RWPE2 (cell line): ENCODE measurements around the gene RPP25L.

Experiments used
- ATAC-seq: fragments of 200-7000 bp; cut with Tn5 transposase; 3 replicates; pipeline ENCODE4 v1.9.1; 2021; ENCODE audit warnings: low read depth
- DNase-seq: peaks from one replicate; pipeline ENCODE4 v3.0.0-alpha.2; 2020; ENCODE audit warnings: low spot score
- H3K27ac ChIP-seq: fragments of 450-650 bp; 2 replicates; pipeline ENCODE4 v1.5.1; 2017; ENCODE audit warnings: mild to moderate bottlenecking; ENCODE audit not compliant: poor library complexity, severe bottlenecking
- H3K27me3 ChIP-seq: fragments of 250-450 bp; sonication (Bioruptor Pico); 2 replicates; pipeline ENCODE4 v1.5.1; 2021; ENCODE audit warnings: mild to moderate bottlenecking, moderate library complexity; ENCODE audit not compliant: insufficient read depth, poor library complexity, severe bottlenecking
- H3K36me3 ChIP-seq: fragments of 250-450 bp; sonication (Bioruptor Pico); 2 replicates; pipeline ENCODE4 v1.5.1; 2020; ENCODE audit warnings: low read depth, mild to moderate bottlenecking, moderate library complexity
- H3K4me1 ChIP-seq: fragments of 250-450 bp; sonication (Bioruptor Pico); 2 replicates; pipeline ENCODE4 v1.5.1; 2021; ENCODE audit warnings: mild to moderate bottlenecking, moderate library complexity; ENCODE audit not compliant: insufficient read depth, poor library complexity, severe bottlenecking
- H3K4me3 ChIP-seq: fragments of 250-450 bp; sonication (Bioruptor Pico); 2 replicates; pipeline ENCODE4 v1.5.1; 2021; ENCODE audit warnings: mild to moderate bottlenecking, moderate library complexity; ENCODE audit not compliant: severe bottlenecking
- H3K9me3 ChIP-seq: fragments of 250-450 bp; sonication (Bioruptor Pico); 2 replicates; pipeline ENCODE4 v1.5.1; 2021; ENCODE audit warnings: mild to moderate bottlenecking, moderate library complexity; ENCODE audit not compliant: severe bottlenecking
- CTCF ChIP-seq: fragments of 450-650 bp; IDR thresholded peaks from one replicate; pipeline ENCODE4 v1.5.1; 2017; ENCODE audit warnings: mild to moderate bottlenecking, moderate library complexity; ENCODE audit not compliant: poor library complexity, severe bottlenecking

RPP25L gene

GRCh38 chr9:34629491-34629808 is 17.6 kb upstream of the RPP25L start:
- no peak overlapping the region for H3K4me3 ChIP-seq
- H3K27ac ChIP-seq = no peak overlapping the region
- ATAC-seq (no peak), DNase-seq (no peak)
- H3K27me3 ChIP-seq = peaks cover 50% of the 10 kb centered on the region
- TF ChIP-seq CTCF = no peak
- H3K9me3 ChIP-seq = no peaks in the 10 kb centered on the region
- peaks cover 2% of the 10 kb centered on the region for H3K4me1 ChIP-seq
- peaks cover under 1% of the 10 kb centered on the region; the same call in 1 of the 2 replicates for H3K36me3 ChIP-seq

- Histone ChIP-seq H3K36me3 (no peaks in the 10 kb centered on the region), H3K4me1 (peaks cover 2% of the 10 kb centered on the region), H3K4me3 (peak within 1 kb of the TSS; percentile 20), H3K9me3 (no peaks in the 10 kb centered on the region), H3K27me3 (peaks cover 53% of the 10 kb centered on the region), H3K27ac (no peak within 1 kb of the TSS)
- ATAC-seq = peak; percentile 79
- DNase-seq = no peak
- TF ChIP-seq CTCF = no peak
These were observed 17.0 kb upstream of the RPP25L start, which contains the start of gene ARID3C for GRCh38 chr9:34628656-34629490. Gene ARID3C, minus strand, starts transcription at chr9:34629066. Its CDS starts 1,052 bp downstream, at chr9:34628014.

- no peak for DNase-seq
- no peak for ATAC-seq
- Histone ChIP-seq H3K27me3 (peaks cover 54% of the 10 kb centered on the region), H3K27ac (no peak overlapping the region), H3K4me3 (peak overlapping the region; percentile 20), H3K4me1 (peaks cover 2% of the 10 kb centered on the region), H3K36me3 (no peaks in the 10 kb centered on the region), H3K9me3 (no peaks in the 10 kb centered on the region)
- TF ChIP-seq CTCF = no peak
These were observed 16.1 kb upstream of the RPP25L start for GRCh38 chr9:34627716-34628655.

- Histone ChIP-seq H3K9me3 (no peaks in the 10 kb centered on the region), H3K27ac (no peak overlapping the region), H3K27me3 (peaks cover 51% of the 10 kb centered on the region), H3K4me1 (peaks cover 2% of the 10 kb centered on the region), H3K4me3 (no peak overlapping the region), H3K36me3 (no peaks in the 10 kb centered on the region)
- TF ChIP-seq CTCF = no peak
- DNase-seq (no peak), ATAC-seq (no peak)
These were observed 13.2 kb upstream of the RPP25L start for GRCh38 chr9:34625186-34625486.
